Spleen (tissue), 7 donors: ENCODE results near the gene EXD3.
A peak's percentile ranks its signal among the peaks of the same experiment; 100 is the strongest.

ENCODE experiments used
- CTCF ChIP-seq, 11 experiments: fragments of 200-600 bp in 7 of 11; fragments of 450-650 bp in 4 of 11; sonication (generic) in 4 of 11; IDR thresholded peaks in 8 of 11; conservative IDR thresholded peaks in 3 of 11; 1 replicate in 7 of 11; 2 replicates in 4 of 11; pipeline versions ENCODE4 v1.4.0 to v1.8.0; 2016 to 2021; ENCODE audit warnings: antibody characterized with exemption in 11 of 11, inconsistent platforms in 4 of 11, mild to moderate bottlenecking in 1 of 11
- POLR2A ChIP-seq, 3 donors: fragments of 450-650 bp; IDR thresholded peaks; one replicate each; pipeline ENCODE4 v1.5.1; 2017; ENCODE audit warnings: antibody characterized with exemption in 3 of 3, mild to moderate bottlenecking in 1 of 3
- POLR2AphosphoS5 ChIP-seq, 3 donors: sonication (generic); formaldehyde crosslinking; IDR thresholded peaks; one replicate each; pipeline ENCODE4 v1.5.1; 2017; ENCODE audit warnings: antibody characterized with exemption in 3 of 3
- donor health status: DM: no; HTN: no; CAD: no; lungs with moderate emphysema.
- donor health status: DM: no; HTN: no; CAD: no.
- donor health status: DM: no; HTN: no; CAD: no.

GRCh38 chr9:137319011-137319738 is 103.8 kb downstream of the EXD3 start:
- TF ChIP-seq CTCF (IDR thresholded peaks at IDR 0.05 in 8 of 11, conservative IDR thresholded peaks at IDR 0.05 in 3 of 11) (peak in 7 of 11 experiments; percentile 29 to 53 (median 32)), POLR2AphosphoS5 (IDR thresholded peaks at IDR 0.05) (peak in 2 of 3 donors; percentile 54 to 61), POLR2A (IDR thresholded peaks at IDR 0.05) (no peak)
